ENCODE results near the gene TSSK2. TPM values are rescaled to one million over a fixed set of nuclear protein-coding genes. Genes with fewer than 3 reads are reported as not detected.
A peak's percentile ranks its signal among the peaks of the same experiment; 100 is the strongest.

The TSSK2 gene
- total and polyA plus RNA-seq, 4 experiments from 2014 or later, result not detected

- H3K27me3 Mint-ChIP-seq, result peaks cover 25 to 30% of the 10 kb centered on the region in 2 donors
- CTCF ChIA-PET (ENCODE audit: partially characterized antibody), result no interaction called here
These were observed 36.2 kb downstream of the TSSK2 start for GRCh38 chr22:19167106-19167869.

GRCh38 chr22:19168088-19168890 lies 37.2 kb downstream of the TSSK2 start:
- peaks cover 29% of the 10 kb centered on the region for H3K27me3 ChIP-seq (ENCODE audit: insufficient read depth, low read length)
- peak overlapping the region in 4 of 8 donors; percentile 26 to 61 (median 40) for H3K4me3 Mint-ChIP-seq
- H3K27ac ChIP-seq (ENCODE audit: low read depth, low read length), result no peak overlapping the region
- H3K4me1 Mint-ChIP-seq, result peaks cover 17 to 45% (median 29%) of the 10 kb centered on the region in 4 donors
- ChIA-PET CTCF (ENCODE audit: partially characterized antibody) (no interaction called here), POLR2A (ENCODE audit: partially characterized antibody) (interaction anchor here (1.6 kb wide), 1 partner anchor 11 kb away, joined by 5 read pairs; the partner anchor contains the start of gene SLC25A1)
- peak overlapping the region in 2 of 7 donors; percentile 44 to 48 for H3K27ac Mint-ChIP-seq
- H3K4me1 ChIP-seq (ENCODE audit: insufficient read depth, low read length), result peaks cover 33% of the 10 kb centered on the region
- H3K27me3 Mint-ChIP-seq, result peaks cover 25 to 30% of the 10 kb centered on the region in 2 donors
- no peaks in the 10 kb centered on the region for H3K36me3 ChIP-seq (ENCODE audit: insufficient read depth, low read length)
- no peaks in the 10 kb centered on the region for H3K9me3 ChIP-seq (ENCODE audit: control insufficient read depth in 1 of 2, low read length in 2 of 2)
- intact Hi-C loops (cut with micrococcal nuclease), result no loop called here
- peaks cover 0 to 11% of the 10 kb centered on the region in 2 donors for H3K36me3 Mint-ChIP-seq
- H3K9me3 Mint-ChIP-seq, result peaks cover 0 to 3% (median 0%) of the 10 kb centered on the region in 8 donors
- no peak overlapping the region for H3K4me3 ChIP-seq (ENCODE audit: low read length in 2 of 2)
- DNase-seq, result no peak

More at GRCh38 chr22:19167106-19167869, 36.2 kb downstream of the TSSK2 start:
- DNase-seq, result no peak
- Histone ChIP-seq H3K4me3 (ENCODE audit: low read length in 2 of 2) (no peak overlapping the region), H3K36me3 (ENCODE audit: insufficient read depth, low read length) (no peaks in the 10 kb centered on the region), H3K9me3 (ENCODE audit: control insufficient read depth in 1 of 2, low read length in 2 of 2) (no peaks in the 10 kb centered on the region), H3K27ac (ENCODE audit: low read depth, low read length) (no peak overlapping the region), H3K27me3 (ENCODE audit: insufficient read depth, low read length) (peaks cover 29% of the 10 kb centered on the region), H3K4me1 (ENCODE audit: insufficient read depth, low read length) (peaks cover 23% of the 10 kb centered on the region)
- intact Hi-C loops (cut with micrococcal nuclease), result no loop called here
- Mint-ChIP-seq H3K36me3 (peaks cover 0 to 8% of the 10 kb centered on the region in 2 donors), H3K4me3 (no peak overlapping the region), H3K4me1 (peaks cover 9 to 35% (median 20%) of the 10 kb centered on the region in 4 donors), H3K27ac (no peak overlapping the region), H3K9me3 (peaks cover 0 to 3% (median 0%) of the 10 kb centered on the region in 8 donors)
- POLR2A ChIA-PET (ENCODE audit: partially characterized antibody), result interaction anchor here (1.6 kb wide), 1 partner anchor 12 kb away, joined by 5 read pairs; the partner anchor contains the start of gene SLC25A1

- CTCF ChIA-PET (ENCODE audit: partially characterized antibody), result no interaction called here
- Histone ChIP-seq H3K27me3 (ENCODE audit: insufficient read depth, low read length) (peaks cover 29% of the 10 kb centered on the region), H3K36me3 (ENCODE audit: insufficient read depth, low read length) (no peaks in the 10 kb centered on the region), H3K9me3 (ENCODE audit: control insufficient read depth in 1 of 2, low read length in 2 of 2) (no peaks in the 10 kb centered on the region), H3K4me1 (ENCODE audit: insufficient read depth, low read length) (peaks cover 40% of the 10 kb centered on the region), H3K27ac (ENCODE audit: low read depth, low read length) (no peak overlapping the region), H3K4me3 (ENCODE audit: low read length in 2 of 2) (peak overlapping the region in 1 of 2 donors; percentile 14)
- no peak for DNase-seq
- Mint-ChIP-seq H3K4me1 (peaks cover 19 to 50% (median 32%) of the 10 kb centered on the region in 4 donors), H3K27ac (peak overlapping the region in 4 of 7 donors; percentile 24 to 54 (median 48)), H3K9me3 (peaks cover 0 to 3% (median 0%) of the 10 kb centered on the region in 8 donors), H3K27me3 (peaks cover 25 to 30% of the 10 kb centered on the region in 2 donors), H3K36me3 (peaks cover 0 to 11% of the 10 kb centered on the region in 2 donors), H3K4me3 (peak overlapping the region; percentile 39 to 84 (median 72))
- intact Hi-C loops (cut with micrococcal nuclease), result no loop called here
- POLR2A ChIA-PET (ENCODE audit: partially characterized antibody), result interaction anchor here (1.6 kb wide), 1 partner anchor 10 kb away, joined by 5 read pairs; the partner anchor contains the start of gene SLC25A1
These were observed 38.2 kb downstream of the TSSK2 start for GRCh38 chr22:19169002-19169946.

- no peak overlapping the region for H3K27ac ChIP-seq (ENCODE audit: low read depth, low read length)
- H3K4me1 ChIP-seq (ENCODE audit: insufficient read depth, low read length), result peaks cover 40% of the 10 kb centered on the region
- Mint-ChIP-seq H3K4me3 (peak overlapping the region in 7 of 8 donors; percentile 82 to 97 (median 92)), H3K4me1 (peaks cover 19 to 50% (median 35%) of the 10 kb centered on the region in 4 donors), H3K36me3 (peaks cover 0 to 11% of the 10 kb centered on the region in 2 donors), H3K27me3 (peaks cover 22 to 27% of the 10 kb centered on the region in 2 donors), H3K9me3 (no peaks in the 10 kb centered on the region), H3K27ac (peak overlapping the region in 3 of 7 donors; percentile 92 to 95 (median 95))
- H3K36me3 ChIP-seq (ENCODE audit: insufficient read depth, low read length), result no peaks in the 10 kb centered on the region
- H3K4me3 ChIP-seq (ENCODE audit: low read length in 2 of 2), result peak overlapping the region in 1 of 2 donors; percentile 14
- ChIA-PET CTCF (ENCODE audit: partially characterized antibody) (no interaction called here), POLR2A (ENCODE audit: partially characterized antibody) (no interaction called here)
- H3K27me3 ChIP-seq (ENCODE audit: insufficient read depth, low read length), result peaks cover 29% of the 10 kb centered on the region
- no peak for DNase-seq
- no peaks in the 10 kb centered on the region for H3K9me3 ChIP-seq (ENCODE audit: control insufficient read depth in 1 of 2, low read length in 2 of 2)
- intact Hi-C loops (cut with micrococcal nuclease), result no loop called here
These were observed 38.8 kb downstream of the TSSK2 start for GRCh38 chr22:19169947-19170318.

- H3K4me1 ChIP-seq (ENCODE audit: insufficient read depth, low read length), result peaks cover 40% of the 10 kb centered on the region
- Mint-ChIP-seq H3K4me1 (peaks cover 20 to 50% (median 36%) of the 10 kb centered on the region in 4 donors), H3K36me3 (peaks cover 0 to 11% of the 10 kb centered on the region in 2 donors), H3K4me3 (peak overlapping the region; percentile 89 to 97 (median 92)), H3K27me3 (peaks cover 16 to 17% of the 10 kb centered on the region in 2 donors), H3K27ac (peak overlapping the region; percentile 92 to 95 (median 94)), H3K9me3 (no peaks in the 10 kb centered on the region)
- H3K27ac ChIP-seq (ENCODE audit: low read depth, low read length), result peak overlapping the region; percentile 88
- intact Hi-C loops (cut with micrococcal nuclease), result no loop called here
- DNase-seq, result no peak
- H3K4me3 ChIP-seq (ENCODE audit: low read length in 2 of 2), result peak overlapping the region; percentile 65 to 77
- H3K9me3 ChIP-seq (ENCODE audit: control insufficient read depth in 1 of 2, low read length in 2 of 2), result no peaks in the 10 kb centered on the region
- no peaks in the 10 kb centered on the region for H3K36me3 ChIP-seq (ENCODE audit: insufficient read depth, low read length)
- H3K27me3 ChIP-seq (ENCODE audit: insufficient read depth, low read length), result peaks cover 29% of the 10 kb centered on the region
- POLR2A ChIA-PET (ENCODE audit: partially characterized antibody), result interaction anchor here (1.3 to 1.6 kb wide), 2 partner anchors 50 to 119 kb away, joined by 4 to 6 read pairs; partner anchors contain the start of genes CLTCL1 and DGCR2
- CTCF ChIA-PET (ENCODE audit: partially characterized antibody), result no interaction called here
These were observed 41.3 kb downstream of the TSSK2 start for GRCh38 chr22:19172213-19173046.
